ENCODE measurements around the gene SLC7A10.
A peak's percentile ranks its signal among the peaks of the same experiment; 100 is the strongest.
"Not testable (repeated sequence)": the region's sequence is repeated elsewhere in the genome, so short reads cannot be mapped to it uniquely, and the experiment has no call there.

Gene SLC7A10

GRCh38 chr19:33193269-33193864 lies 32.3 kb downstream of the SLC7A10 start:
- peaks cover 2% of the 10 kb centered on the region for H3K36me3 ChIP-seq (ENCODE audit: control insufficient read depth, insufficient read depth, low read length)
- H3K27me3 ChIP-seq (ENCODE audit: control insufficient read depth, insufficient read depth, low read length, poor library complexity, severe bottlenecking), result peaks cover 25% of the 10 kb centered on the region
- no peaks in the 10 kb centered on the region for H3K9me3 ChIP-seq (ENCODE audit: control insufficient read depth, low read length)
- 91 to 95% methylated on average over 6 to 8 of the region's 8 CpGs for WGBS, 2 experiments
- no peaks in the 10 kb centered on the region for H3K4me1 ChIP-seq (ENCODE audit: control insufficient read depth, insufficient read depth, low read length)
- H3K27ac ChIP-seq (ENCODE audit: insufficient read depth, low read depth, low read length, poor library complexity, severe bottlenecking), result no peak overlapping the region
- H3K4me3 ChIP-seq (ENCODE audit: insufficient read depth, low read depth, low read length), result no peak overlapping the region

GRCh38 chr19:33192010-33192409 lies 33.6 kb downstream of the SLC7A10 start:
- WGBS, 2 experiments, result 85 to 87% methylated on average over 7 of the region's 7 CpGs
- H3K36me3 ChIP-seq (ENCODE audit: control insufficient read depth, insufficient read depth, low read length), result no peaks in the 10 kb centered on the region

GRCh38 chr19:33191501-33191900 lies 34.1 kb downstream of the SLC7A10 start:
- Histone ChIP-seq H3K4me1 (ENCODE audit: control insufficient read depth, insufficient read depth, low read length) (no peaks in the 10 kb centered on the region), H3K4me3 (ENCODE audit: insufficient read depth, low read depth, low read length) (no peak overlapping the region), H3K27ac (ENCODE audit: insufficient read depth, low read depth, low read length, poor library complexity, severe bottlenecking) (no peak overlapping the region), H3K27me3 (ENCODE audit: control insufficient read depth, insufficient read depth, low read length, poor library complexity, severe bottlenecking) (peaks cover 25% of the 10 kb centered on the region), H3K9me3 (ENCODE audit: control insufficient read depth, low read length) (no peaks in the 10 kb centered on the region), H3K36me3 (ENCODE audit: control insufficient read depth, insufficient read depth, low read length) (no peaks in the 10 kb centered on the region)
- WGBS, 2 experiments, result 92 to 93% methylated on average over 6 of the region's 6 CpGs

More at GRCh38 chr19:33192010-33192409, 33.6 kb downstream of the SLC7A10 start:
- Histone ChIP-seq H3K4me1 (ENCODE audit: control insufficient read depth, insufficient read depth, low read length) (no peaks in the 10 kb centered on the region), H3K9me3 (ENCODE audit: control insufficient read depth, low read length) (no peaks in the 10 kb centered on the region), H3K27ac (ENCODE audit: insufficient read depth, low read depth, low read length, poor library complexity, severe bottlenecking) (no peak overlapping the region), H3K4me3 (ENCODE audit: insufficient read depth, low read depth, low read length) (no peak overlapping the region), H3K27me3 (ENCODE audit: control insufficient read depth, insufficient read depth, low read length, poor library complexity, severe bottlenecking) (peaks cover 25% of the 10 kb centered on the region)

DNA sequence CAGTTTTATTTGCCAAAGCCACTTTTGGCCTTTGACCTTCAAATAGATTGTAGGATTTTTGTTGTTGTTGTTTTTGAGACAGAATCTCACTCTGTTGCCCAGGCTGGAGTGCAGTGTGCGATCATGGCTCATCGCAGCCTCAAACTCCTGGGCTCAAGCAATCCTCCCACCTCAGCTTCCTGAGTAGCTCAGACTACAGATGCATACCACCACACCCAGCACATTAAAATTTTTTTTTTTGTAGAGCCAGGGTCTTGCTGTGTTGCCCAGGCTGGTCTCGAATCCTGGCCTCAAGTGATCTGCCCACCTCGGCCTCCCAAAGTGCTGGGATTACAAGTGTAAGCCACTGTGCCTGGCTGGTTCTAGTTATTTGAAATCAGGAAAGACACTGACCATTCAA lies 34.6 kb downstream of the SLC7A10 start:
- not testable (repeated sequence) for H3K9me3 ChIP-seq (ENCODE audit: control insufficient read depth, low read length); H3K27ac ChIP-seq (ENCODE audit: insufficient read depth, low read depth, low read length, poor library complexity, severe bottlenecking); H3K4me3 ChIP-seq (ENCODE audit: insufficient read depth, low read depth, low read length); H3K36me3 ChIP-seq (ENCODE audit: control insufficient read depth, insufficient read depth, low read length); H3K4me1 ChIP-seq (ENCODE audit: control insufficient read depth, insufficient read depth, low read length)
- H3K27me3 ChIP-seq (ENCODE audit: control insufficient read depth, insufficient read depth, low read length, poor library complexity, severe bottlenecking), result peaks cover 25% of the 10 kb centered on the region
- 87 to 89% methylated on average over 4 of the region's 4 CpGs for WGBS, 2 experiments

DNA sequence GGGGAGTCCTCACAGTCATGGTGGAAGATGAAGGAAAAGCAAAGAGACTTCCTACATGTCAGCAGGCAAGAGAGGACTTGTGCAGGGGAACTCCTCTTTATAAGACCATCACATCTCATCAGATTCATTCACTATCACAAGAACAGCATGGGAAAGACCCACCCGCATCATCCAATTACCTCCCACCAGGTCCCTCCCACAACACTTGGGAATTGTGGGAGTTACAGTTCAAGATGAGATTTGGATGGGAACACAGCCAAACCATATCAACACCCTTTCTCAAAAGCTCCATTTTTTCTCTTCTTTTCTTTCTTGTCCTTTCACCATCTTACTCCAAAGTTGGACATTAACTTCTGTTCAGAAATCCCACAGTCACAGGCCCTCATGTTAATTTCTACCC lies 36.2 kb downstream of the SLC7A10 start:
- H3K4me1 ChIP-seq (ENCODE audit: control insufficient read depth, insufficient read depth, low read length), result no peaks in the 10 kb centered on the region
- H3K36me3 ChIP-seq (ENCODE audit: control insufficient read depth, insufficient read depth, low read length), result no peaks in the 10 kb centered on the region
- H3K27ac ChIP-seq (ENCODE audit: insufficient read depth, low read depth, low read length, poor library complexity, severe bottlenecking), result no peak overlapping the region
- peaks cover 18% of the 10 kb centered on the region for H3K27me3 ChIP-seq (ENCODE audit: control insufficient read depth, insufficient read depth, low read length, poor library complexity, severe bottlenecking)
- no CpG with 5 or more reads among the region's 1 CpG for WGBS, 2 experiments
- H3K4me3 ChIP-seq (ENCODE audit: insufficient read depth, low read depth, low read length), result no peak overlapping the region
- H3K9me3 ChIP-seq (ENCODE audit: control insufficient read depth, low read length), result no peaks in the 10 kb centered on the region

- H3K36me3 ChIP-seq (ENCODE audit: control insufficient read depth, insufficient read depth, low read length), result no peaks in the 10 kb centered on the region
- peaks cover under 1% of the 10 kb centered on the region for H3K27me3 ChIP-seq (ENCODE audit: control insufficient read depth, insufficient read depth, low read length, poor library complexity, severe bottlenecking)
- 79 to 84% methylated on average over 8 of the region's 8 CpGs for WGBS, 2 experiments
Measured at GRCh38 chr19:33187183-33187540, 38.5 kb downstream of the SLC7A10 start.

GRCh38 chr19:33186431-33187182 lies 39.0 kb downstream of the SLC7A10 start:
- H3K9me3 ChIP-seq (ENCODE audit: control insufficient read depth, low read length), result no peaks in the 10 kb centered on the region
- no peaks in the 10 kb centered on the region for H3K4me1 ChIP-seq (ENCODE audit: control insufficient read depth, insufficient read depth, low read length)
- no peaks in the 10 kb centered on the region for H3K36me3 ChIP-seq (ENCODE audit: control insufficient read depth, insufficient read depth, low read length)
- no peak overlapping the region for H3K27ac ChIP-seq (ENCODE audit: insufficient read depth, low read depth, low read length, poor library complexity, severe bottlenecking)
- no peaks in the 10 kb centered on the region for H3K27me3 ChIP-seq (ENCODE audit: control insufficient read depth, insufficient read depth, low read length, poor library complexity, severe bottlenecking)
- H3K4me3 ChIP-seq (ENCODE audit: insufficient read depth, low read depth, low read length), result no peak overlapping the region
- WGBS, 2 experiments, result 62 to 70% methylated on average over 10 of the region's 11 CpGs

More at GRCh38 chr19:33187183-33187540, 38.5 kb downstream of the SLC7A10 start:
- Histone ChIP-seq H3K4me1 (ENCODE audit: control insufficient read depth, insufficient read depth, low read length) (no peaks in the 10 kb centered on the region), H3K4me3 (ENCODE audit: insufficient read depth, low read depth, low read length) (no peak overlapping the region), H3K27ac (ENCODE audit: insufficient read depth, low read depth, low read length, poor library complexity, severe bottlenecking) (no peak overlapping the region), H3K9me3 (ENCODE audit: control insufficient read depth, low read length) (no peaks in the 10 kb centered on the region)

DNA sequence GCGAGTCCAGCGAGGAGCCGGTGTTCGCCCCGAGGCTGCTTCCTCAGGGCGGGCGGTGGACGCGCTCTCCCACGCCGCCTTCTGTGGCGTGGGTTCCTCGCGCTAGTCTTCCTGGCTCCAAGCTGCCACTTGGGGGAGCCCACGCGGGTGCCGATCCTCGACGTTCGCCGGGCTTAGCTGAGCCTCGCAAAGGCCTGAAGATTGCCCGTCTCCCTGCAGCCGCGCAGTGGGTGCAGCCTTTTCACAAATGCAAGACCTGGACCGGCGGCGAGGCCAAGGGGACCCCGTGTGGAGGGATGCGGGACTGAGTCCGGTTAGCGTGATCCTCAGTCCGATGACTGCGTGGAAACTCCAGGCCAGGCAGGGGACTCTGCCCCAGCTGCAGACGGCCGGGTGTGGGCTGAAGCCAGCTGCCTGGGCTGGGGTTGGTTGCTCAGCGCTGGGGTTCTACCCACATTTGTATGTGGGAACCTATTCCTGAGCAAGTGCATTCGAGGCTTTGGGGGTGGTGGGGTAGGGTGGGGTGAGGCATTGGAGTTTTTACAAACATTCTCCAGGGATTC lies 48.2 kb downstream of the SLC7A10 start:
- Histone ChIP-seq H3K27me3 (ENCODE audit: control insufficient read depth, insufficient read depth, low read length, poor library complexity, severe bottlenecking) (no peaks in the 10 kb centered on the region), H3K27ac (ENCODE audit: insufficient read depth, low read depth, low read length, poor library complexity, severe bottlenecking) (peak overlapping the region; percentile 75), H3K9me3 (ENCODE audit: control insufficient read depth, low read length) (no peaks in the 10 kb centered on the region), H3K4me1 (ENCODE audit: control insufficient read depth, insufficient read depth, low read length) (peaks cover 14% of the 10 kb centered on the region), H3K36me3 (ENCODE audit: control insufficient read depth, insufficient read depth, low read length) (no peaks in the 10 kb centered on the region), H3K4me3 (ENCODE audit: insufficient read depth, low read depth, low read length) (peak overlapping the region; percentile 65)
- 1 to 2% methylated on average over 38 of the region's 38 CpGs for WGBS, 2 experiments

- peak overlapping the region; percentile 75 for H3K27ac ChIP-seq (ENCODE audit: insufficient read depth, low read depth, low read length, poor library complexity, severe bottlenecking)
- no peaks in the 10 kb centered on the region for H3K9me3 ChIP-seq (ENCODE audit: control insufficient read depth, low read length)
- no peaks in the 10 kb centered on the region for H3K36me3 ChIP-seq (ENCODE audit: control insufficient read depth, insufficient read depth, low read length)
- peak overlapping the region; percentile 65 for H3K4me3 ChIP-seq (ENCODE audit: insufficient read depth, low read depth, low read length)
- H3K4me1 ChIP-seq (ENCODE audit: control insufficient read depth, insufficient read depth, low read length), result peaks cover 14% of the 10 kb centered on the region
- H3K27me3 ChIP-seq (ENCODE audit: control insufficient read depth, insufficient read depth, low read length, poor library complexity, severe bottlenecking), result no peaks in the 10 kb centered on the region
- 0 to 1% methylated on average over 65 of the region's 65 CpGs for WGBS, 2 experiments
Measured at GRCh38 chr19:33176670-33177416, 48.8 kb downstream of the SLC7A10 start.
